DMS153 (cell line): ENCODE data around the gene ACR.
"Not testable (repeated sequence)": the region's sequence is repeated elsewhere in the genome, so short reads cannot be mapped to it uniquely, and the experiment has no call there.

Experiments
- DNase-seq: peaks from one replicate; lab custom pipeline; 2025; lab: John Stamatoyannopoulos, UW

ACR gene

DNA sequence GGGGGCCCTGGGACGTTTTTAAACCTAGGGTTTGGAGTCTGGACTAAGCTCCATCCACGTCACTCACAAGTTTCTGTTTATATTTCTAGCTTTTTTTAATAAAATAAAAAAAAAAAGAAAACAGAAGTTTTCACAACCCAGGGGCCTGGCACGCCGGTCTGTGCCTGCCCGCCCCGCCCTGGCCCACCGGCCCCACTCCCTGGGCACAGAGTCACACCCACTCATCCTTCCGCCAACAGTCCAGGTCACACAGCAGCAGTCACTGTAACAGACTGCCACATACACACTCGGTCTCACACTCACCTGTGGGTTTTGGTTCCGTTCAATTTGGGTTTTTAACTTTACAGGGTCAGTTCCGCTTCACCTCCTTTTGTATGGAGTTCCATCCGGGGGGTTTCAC is 5.3 kb upstream of the ACR start:
- no peak for DNase-seq

DNA sequence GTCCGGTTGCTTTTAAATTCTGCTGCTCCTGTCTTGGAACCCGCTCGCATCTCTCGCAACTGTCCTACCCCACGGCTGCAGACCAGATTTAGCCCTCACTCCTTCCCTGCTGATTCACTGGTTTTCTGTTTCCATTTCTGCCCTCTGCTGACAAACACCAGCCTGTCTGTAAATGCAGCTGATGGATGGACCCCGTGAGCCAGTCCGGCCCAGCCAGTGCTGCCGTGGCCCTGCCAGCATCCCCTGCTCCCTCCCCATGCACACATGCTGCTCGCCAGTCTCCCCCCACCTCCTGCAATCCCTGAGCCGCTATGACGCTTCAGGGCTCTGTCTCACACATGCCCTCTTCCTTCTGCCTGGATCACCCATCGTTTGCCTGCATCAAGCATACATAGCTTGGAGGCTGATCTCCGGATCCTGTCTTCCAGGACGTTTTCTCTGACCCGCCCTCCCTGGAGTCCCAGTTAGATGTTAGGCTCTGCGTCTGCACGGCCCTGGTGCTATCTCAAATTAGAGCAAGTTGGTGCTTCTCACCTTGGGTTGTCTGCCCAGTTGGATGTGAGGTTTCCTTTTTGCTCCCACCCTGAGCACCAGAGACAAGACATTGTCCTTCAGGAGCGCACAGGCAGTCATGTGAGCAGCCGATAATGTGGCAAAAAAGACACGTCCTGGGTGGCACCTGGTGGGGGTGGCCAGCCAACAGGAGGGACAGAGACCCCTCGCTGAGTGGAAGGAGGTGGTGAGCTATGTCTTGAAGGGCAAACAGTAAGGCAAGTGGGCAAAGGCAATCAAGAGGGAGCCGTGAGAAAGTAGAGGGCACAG is 4.3 kb upstream of the ACR start:
- DNase-seq, result no peak

DNA sequence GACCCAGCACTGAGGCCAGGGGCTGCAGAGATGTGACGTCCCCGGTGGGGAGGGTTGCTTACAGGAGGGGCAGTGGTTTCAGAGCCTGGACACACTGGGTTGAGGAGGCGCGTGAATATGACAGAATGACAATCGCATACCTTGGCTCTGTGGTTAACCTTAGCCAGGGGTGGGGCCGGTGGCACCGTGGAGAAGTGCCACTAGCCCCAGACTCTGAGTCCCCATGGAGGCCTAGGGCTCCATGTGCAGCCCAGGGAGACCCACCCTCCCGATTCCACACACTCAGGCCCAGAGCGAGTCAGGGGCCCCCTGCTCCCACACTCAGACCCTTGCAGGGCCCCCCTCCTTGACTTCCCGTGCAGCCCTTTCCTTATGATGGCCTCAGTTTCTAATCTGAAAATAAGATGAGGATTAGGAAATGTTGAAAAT is 3.6 kb upstream of the ACR start:
- DNase-seq, result no peak

DNA sequence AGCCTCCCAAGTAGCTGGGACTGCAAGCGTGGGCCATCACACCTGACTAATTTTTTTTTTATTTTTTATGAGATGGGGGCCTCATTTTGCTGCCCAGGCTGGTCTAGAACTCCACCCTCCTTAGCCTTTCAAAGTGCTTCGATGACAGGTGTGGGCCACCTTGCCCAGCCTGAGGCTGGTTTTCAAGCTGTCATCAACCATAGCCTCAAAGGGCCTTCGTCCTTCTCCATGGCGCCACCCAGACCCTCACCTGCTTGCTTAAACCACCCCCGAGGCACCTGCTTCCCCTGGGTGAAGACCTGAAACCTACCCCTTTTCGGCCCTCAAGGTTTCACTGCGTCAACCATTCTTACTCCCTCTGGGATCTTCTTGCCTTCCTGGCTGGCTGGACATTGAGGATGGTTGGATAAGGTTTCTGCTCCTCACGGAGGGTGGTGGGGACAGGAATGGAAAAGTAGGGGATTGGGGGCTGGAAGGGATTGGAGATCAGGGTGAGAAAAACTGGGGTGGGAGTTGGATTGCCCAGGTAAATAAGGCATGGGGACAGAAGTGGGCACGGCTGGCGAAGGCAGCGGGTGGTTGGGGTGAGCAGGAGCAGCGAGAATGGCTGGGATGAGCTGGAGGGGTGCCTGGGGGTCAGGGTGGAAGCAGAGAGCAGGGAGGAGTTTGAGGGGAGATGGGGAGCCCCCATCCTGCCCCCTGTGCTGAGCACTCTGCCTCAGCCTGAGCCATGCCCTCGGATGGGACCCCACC is 2.8 kb upstream of the ACR start:
- no peak for DNase-seq

DNA sequence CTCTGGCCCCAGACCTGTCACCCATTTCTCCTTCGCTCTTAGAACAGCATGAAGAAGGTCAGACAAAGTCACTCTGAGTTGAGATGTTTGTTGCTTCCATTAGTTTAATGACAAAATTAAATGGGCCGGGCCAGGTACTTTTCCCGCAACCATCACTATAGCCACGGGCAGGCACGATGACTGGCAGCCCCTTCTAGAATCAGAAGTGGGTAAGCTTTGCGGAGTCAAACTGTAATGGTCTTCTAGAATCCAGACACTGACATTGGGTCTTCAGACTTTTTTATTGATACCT is 2.3 kb upstream of the ACR start:
- DNase-seq, result no peak

DNA sequence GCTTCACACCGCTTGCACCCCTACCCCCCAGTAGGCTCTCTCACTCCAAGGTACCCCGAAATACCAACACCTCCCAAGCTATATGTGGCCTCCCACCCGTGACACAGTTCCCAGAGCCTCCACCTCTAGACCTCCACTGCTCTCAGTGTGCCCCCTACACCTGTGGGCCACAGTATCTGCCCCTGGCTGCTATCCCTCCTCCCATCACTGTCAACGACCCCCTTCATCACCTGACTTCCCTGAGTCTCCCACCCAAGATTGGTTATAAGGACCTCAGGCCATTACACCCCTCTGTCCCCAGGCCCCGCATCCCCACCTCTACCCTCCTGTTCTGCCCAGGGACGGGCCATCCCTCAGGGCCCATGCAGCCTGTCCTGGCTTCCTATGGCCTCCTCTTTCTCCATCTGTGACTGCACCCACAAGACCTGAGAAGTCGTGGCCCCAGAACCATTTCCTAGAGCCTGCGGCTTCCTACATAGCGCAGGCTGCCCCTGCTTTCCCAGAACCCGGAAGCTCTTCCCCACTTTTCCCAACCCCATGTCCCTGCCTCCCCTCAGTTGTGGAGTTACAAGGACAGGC is 734 bp downstream of the ACR start:
- DNase-seq, result no peak

DNA sequence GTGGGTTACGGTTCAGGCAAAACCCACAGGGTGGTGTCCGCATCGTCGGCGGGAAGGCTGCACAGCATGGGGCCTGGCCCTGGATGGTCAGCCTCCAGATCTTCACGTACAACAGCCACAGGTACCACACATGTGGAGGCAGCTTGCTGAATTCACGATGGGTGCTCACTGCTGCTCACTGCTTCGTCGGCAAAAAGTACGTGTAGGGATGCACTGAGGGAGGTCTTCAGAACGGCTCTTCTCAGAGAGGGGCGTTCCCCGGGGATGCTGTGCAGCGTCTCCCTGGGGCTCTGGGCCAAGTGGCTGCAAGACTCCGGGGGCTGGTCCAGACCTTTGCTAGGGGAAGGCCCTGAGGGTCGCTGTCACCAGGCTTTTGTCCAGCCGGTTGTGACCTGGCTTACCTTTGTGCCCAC is 1.3 kb downstream of the ACR start:
- no peak for DNase-seq

DNA sequence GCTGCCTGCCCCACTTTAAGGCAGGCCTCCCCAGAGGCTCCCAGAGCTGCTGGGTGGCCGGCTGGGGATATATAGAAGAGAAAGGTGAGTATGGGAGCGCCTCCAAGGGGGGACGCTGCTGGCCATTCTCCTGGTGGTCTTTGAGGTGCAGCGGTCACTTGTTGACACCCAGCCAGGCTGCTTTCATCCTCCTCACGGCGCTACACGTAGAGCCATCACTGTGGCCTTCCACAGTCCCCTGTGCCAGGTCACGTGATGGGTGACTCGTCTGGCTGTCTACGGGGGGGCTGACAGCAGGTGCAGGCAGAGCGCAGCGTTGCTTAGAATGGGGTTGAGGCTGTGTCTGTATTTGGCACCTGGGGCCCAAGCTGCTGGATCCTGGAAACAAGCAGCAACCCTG is 1.9 kb downstream of the ACR start:
- DNase-seq, result no peak

DNA sequence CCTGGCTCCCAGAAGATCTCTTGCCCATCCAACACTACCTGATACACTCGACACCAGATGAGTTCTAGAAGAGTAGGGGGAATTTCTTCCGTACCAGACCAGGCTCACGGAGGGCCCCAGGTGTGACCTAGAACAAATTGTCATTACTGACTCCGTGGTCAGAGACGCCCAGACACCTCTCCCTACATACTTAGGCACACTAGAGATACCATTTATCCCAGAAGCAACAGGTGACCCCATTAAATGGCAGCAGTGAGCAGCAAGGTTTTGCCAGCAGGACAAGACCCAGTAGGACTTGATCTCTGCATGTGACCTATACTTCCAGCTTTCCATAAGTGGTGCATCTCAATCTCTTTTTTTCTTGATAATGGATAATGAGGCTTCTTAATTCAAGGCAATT is 2.7 kb downstream of the ACR start:
- DNase-seq, result not testable (repeated sequence)

DNA sequence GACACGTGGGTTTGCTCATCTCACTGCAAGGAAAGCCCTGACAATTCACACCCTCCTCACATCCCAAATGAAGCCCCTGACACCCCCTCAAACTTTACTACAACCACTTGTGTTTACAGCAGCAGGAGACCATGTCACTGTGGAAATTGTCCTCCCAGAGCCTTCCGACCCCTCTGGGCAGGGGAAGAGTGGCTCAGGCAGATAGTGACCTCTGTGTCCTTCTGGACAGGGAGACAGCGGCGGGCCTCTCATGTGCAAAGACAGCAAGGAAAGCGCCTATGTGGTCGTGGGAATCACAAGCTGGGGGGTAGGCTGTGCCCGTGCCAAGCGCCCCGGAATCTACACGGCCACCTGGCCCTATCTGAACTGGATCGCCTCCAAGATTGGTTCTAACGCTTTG is 6.4 kb downstream of the ACR start:
- not testable (repeated sequence) for DNase-seq

DNA sequence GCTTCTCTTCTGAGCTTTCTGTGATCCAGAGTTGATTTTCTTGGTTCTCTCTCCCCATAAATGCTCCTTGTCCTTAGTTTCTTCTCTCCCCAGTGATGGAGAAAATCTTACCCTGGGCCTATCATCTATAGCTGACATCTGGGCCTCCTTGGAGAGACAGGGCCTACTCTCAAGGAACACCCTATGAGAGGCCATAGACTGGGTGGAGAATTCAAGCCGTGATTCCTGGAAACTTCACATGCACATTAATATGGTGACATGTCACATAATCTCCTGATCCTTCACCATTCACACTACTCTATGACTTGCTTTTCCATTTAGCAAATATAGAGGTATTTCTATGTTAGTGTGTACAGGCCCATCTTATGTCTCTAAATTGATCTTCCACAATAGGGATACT is 9.5 kb downstream of the ACR start:
- not testable (repeated sequence) for DNase-seq

DNA sequence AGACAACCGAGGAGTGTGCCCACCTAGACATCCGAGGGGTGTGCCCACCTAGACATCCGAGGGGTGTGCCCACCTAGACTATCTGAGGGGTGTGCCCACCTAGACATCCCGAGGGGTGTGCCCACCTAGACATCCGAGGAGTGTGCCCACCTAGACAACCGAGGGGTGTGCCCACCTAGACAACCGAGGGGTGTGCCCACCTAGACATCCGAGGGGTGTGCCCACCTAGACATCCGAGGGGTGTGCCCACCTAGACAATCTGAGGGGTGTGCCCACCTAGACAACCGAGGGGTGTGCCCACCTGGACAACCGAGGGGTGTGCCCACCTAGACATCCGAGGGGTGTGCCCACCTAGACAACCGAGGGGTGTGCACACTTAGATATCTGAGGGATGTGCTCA is 10.6 kb downstream of the ACR start:
- DNase-seq, result not testable (repeated sequence)

DNA sequence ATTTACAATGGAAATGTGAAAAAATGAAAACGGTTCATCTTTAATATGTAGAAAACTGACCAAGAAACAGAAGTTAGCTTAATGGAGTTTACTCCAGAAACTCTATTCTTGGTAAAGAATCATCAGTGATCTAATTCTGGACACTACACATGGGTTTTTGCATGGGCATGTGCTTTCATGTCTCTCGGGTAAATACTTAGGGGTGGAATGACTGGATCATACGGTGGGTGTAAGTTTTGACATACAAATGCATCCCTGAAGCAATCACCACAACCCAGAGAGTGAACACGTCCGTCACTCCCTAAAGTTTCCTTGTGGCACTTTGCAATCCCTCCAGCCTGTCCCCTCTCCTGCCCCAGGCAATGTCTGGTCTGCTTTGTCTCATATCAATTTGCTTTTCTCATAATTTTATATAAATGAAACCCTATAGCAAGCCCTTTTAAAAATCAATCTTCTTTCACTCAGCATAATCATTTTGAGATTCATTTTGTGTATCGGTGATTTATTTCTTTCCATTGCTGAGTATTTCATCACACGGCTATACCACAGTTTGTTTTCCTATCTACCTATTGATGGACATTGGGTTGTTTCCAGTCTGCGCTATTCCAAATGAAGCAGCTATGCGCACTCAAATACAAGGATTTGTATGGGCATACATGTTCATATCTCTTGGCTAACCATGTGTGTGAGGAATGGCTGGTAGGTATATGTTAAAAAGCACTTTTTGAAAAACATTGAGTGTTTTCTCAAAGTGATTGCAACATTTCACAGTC is 11.5 kb downstream of the ACR start:
- DNase-seq, result not testable (repeated sequence)

DNA sequence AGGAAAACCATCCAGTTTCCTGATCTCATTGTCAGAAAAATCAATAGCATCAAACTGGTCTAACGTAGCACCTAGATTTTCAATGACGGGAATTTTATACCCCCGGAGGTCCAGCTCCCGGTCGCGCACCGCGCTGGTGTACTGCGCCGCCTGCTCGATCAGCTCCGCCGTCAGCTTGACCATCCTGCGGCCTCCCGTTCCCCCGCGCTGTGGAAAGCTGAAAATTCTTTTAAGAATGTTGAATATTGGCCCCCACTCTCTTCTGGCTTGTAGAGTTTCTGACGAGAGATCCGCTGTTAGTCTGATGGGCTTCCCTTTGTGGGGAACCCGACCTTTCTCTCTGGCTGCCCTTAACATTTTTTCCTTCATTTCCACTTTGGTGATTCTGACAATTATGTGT is 17.2 kb downstream of the ACR start:
- not testable (repeated sequence) for DNase-seq

DNA sequence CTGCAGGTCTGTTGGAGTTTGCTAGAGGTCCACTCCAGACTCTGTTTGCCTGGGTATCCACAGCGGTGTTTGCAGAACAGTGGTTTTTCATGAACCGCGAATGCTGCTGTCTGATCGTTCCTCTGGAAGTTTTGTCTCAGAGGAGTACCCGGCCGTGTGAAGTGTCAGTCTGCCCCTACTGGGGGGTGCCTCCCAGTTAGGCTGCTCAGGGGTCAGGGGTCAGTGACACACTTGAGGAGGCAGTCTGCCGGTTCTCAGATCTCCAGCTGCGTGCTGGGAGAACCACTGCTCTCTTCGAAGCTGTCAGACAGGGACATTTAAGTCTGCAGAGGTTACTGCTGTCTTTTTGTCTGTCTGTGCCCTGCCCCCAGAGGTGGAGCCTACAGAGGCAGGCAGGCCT is 18.4 kb downstream of the ACR start:
- not testable (repeated sequence) for DNase-seq

DNA sequence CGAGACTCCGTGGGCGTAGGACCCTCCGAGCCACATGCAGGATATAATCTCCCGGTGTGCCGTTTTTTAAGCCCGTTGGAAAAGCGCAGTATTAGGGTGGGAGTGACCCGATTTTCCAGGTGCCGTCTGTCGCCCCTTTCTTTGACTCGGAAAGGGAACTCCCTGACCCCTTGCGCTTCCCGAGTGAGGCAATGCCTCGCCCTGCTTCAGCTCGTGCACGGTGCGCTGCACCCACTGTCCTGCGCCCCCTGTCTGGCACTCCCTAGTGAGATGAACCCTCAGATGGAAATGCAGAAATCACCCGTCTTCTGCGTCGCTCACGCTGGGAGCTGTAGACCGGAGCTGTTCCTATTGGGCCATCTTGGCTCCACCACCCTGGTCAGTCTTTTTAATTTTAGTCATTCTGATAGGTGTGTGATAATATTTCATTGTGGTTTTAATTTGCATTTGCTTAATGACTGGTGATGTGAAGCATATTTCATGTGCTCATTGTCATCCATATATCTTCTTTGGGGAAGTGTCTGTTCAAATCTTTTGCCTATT is 19.0 kb downstream of the ACR start:
- not testable (repeated sequence) for DNase-seq

DNA sequence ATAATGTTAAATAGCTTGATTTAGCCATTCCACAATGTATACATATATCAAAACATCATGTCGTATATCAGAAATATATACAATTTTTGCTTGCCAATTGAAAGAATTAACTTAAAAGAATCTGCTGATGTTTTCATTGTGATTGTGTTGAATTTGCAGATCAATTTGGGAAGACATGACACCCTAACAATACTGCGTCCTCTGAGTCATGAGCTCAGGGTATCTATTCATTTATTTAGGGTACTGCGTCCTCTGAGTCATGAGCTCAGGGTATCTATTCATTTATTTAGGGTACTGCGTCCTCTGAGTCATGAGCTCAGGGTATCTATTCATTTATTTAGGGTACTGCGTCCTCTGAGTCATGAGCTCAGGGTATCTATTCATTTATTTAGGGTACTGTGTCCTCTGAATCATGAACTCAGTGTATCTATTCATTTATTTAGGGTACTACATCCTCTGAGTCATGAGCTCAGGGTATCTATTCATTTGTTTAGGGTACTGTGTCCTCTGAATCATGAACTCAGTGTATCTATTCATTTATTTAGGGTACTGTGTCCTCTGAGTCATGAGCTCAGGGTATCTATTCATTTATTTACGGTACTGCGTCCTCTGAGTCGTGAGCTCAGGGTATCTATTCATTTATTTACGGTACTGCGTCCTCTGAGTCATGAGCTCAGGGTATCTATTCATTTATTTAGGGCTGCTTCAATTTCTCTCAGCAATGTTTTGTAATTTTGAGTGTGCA is 21.8 kb downstream of the ACR start:
- not testable (repeated sequence) for DNase-seq

DNA sequence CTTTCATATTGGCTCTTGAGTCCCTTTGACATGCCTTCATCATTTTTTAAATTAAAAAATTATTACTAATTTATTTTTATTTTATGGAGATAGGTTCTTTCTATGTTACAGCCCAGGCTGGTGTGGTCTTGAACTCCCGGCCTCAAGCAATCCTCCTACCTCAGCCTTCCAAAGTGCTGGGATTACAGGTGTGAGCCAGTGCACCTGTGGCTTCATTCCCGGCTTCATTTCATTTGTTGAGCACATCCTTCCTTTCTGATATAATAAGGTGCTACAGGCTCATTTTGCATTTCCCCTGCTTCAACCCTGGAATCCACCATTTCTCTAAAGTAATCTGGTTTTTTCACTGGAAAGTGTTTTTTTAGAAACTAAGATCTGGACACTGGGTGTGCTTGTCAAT is 23.8 kb downstream of the ACR start:
- DNase-seq, result not testable (repeated sequence)

DNA sequence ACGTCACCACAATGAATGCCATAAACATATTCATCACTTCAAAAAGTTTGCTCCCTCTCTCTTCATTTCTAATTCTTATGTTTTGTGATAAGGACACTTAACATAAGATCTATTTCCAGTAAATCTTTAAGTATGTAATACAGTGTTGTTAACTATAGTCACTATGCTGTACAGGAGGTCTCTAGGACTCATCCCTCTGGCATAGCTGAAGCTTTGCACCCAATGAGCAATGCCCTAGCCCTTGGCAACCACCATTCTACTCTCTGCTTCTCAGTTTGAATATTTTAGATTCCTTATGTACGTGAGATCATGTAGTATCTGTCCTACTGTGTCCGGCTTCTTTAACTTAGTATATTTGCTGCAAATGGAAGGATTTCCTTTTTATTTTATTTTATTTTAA is 26.3 kb downstream of the ACR start:
- not testable (repeated sequence) for DNase-seq

DNA sequence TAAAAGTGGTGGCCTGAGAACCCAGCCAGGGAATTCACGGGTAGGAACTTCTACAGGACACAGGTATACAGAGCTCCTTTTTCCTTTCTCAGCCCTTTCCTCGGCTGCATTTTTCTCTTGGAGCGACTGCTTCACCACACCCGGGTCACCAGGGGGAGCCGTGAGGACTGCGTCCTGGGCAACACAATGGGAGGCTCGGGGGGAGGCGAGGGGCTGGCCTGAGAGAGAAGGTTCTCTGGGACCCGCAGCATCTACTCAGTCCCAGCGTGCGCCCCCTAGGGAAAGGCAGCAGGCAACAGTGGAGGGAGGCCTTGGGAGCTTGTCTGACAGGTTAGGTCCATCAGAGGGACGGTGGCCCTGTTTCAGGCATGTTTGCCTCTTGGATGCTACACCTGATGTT is 37.1 kb downstream of the ACR start:
- peak; percentile 51 for DNase-seq

DNA sequence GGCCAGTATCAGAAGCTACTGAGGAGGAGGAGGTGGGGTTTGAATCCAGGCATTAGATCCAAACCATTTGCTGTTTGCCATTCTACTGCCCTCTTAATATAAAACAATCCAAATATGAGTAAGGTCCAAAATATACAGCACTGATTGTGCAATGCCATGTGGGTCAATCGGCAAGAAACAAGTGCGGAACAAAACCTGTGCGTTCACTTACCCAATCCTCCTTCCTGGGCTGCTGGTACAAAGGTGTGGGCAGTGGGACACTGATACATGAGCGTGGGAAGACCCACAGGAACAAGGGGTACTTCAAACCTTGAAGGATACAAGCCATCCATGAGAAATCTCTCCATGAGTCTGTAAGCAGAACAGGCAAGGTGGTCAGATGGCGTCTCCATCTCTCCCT is 39.6 kb downstream of the ACR start:
- DNase-seq, result not testable (repeated sequence)
